ENCODE results near the gene NAT9.

Gene NAT9

DNA sequence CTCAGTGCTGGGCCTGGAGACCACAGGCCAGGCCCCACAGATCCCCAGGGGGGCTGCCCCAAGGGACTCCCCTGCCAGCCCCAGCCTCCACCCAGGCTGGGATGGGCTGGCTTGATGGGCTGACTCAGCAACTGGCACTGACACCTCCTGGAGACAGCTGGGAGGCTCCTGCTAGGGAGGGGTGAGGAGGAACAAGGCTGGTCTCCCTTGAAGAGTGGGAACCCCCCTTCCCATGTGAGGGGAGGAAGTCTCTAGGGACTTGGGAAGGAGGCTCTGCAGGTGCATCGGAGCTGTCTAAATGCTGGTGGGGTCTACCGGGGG is 17.3 kb downstream of the NAT9 start:
- no peak for DNase-seq (ENCODE audit: extremely low spot score)
- TF ChIP-seq, protein P1, sequence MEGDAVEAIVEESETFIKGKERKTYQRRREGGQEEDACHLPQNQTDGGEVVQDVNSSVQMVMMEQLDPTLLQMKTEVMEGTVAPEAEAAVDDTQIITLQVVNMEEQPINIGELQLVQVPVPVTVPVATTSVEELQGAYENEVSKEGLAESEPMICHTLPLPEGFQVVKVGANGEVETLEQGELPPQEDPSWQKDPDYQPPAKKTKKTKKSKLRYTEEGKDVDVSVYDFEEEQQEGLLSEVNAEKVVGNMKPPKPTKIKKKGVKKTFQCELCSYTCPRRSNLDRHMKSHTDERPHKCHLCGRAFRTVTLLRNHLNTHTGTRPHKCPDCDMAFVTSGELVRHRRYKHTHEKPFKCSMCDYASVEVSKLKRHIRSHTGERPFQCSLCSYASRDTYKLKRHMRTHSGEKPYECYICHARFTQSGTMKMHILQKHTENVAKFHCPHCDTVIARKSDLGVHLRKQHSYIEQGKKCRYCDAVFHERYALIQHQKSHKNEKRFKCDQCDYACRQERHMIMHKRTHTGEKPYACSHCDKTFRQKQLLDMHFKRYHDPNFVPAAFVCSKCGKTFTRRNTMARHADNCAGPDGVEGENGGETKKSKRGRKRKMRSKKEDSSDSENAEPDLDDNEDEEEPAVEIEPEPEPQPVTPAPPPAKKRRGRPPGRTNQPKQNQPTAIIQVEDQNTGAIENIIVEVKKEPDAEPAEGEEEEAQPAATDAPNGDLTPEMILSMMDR (IDR thresholded peaks at IDR 0.05; ENCODE audit: control extremely low read depth, extremely low read depth, low read depth, missing control alignments): no peak
- CTCF ChIA-PET: interaction anchor here (0.9 to 9.2 kb wide), 11 partner anchors 9 to 104 kb away, joined by 3 to 82 read pairs (median 13); partner anchors contain the start of gene RAB37
- POLR2A ChIA-PET: no interaction called here

GRCh38 chr17:74757931-74758847 is 18.0 kb downstream of the NAT9 start:
- TF ChIP-seq, protein P1 (IDR thresholded peaks at IDR 0.05; ENCODE audit: control extremely low read depth, extremely low read depth, low read depth, missing control alignments): no peak
- ChIA-PET CTCF (interaction anchor here (2.1 to 9.2 kb wide), 7 partner anchors 8 to 101 kb away, joined by 5 to 82 read pairs (median 17); partner anchors contain the start of gene RAB37), POLR2A (no interaction called here)
- no peak for DNase-seq (ENCODE audit: extremely low spot score)

- CTCF ChIA-PET: interaction anchor here (2.5 to 9.2 kb wide), 4 partner anchors 12 to 100 kb away, joined by 11 to 82 read pairs (median 32); no protein-coding TSS in a partner anchor
These were observed 18.6 kb downstream of the NAT9 start for GRCh38 chr17:74757502-74757901.

GRCh38 chr17:74756891-74757290 is 19.3 kb downstream of the NAT9 start:
- CTCF ChIA-PET: interaction anchor here (1.2 to 9.1 kb wide), 7 partner anchors 12 to 99 kb away, joined by 3 to 82 read pairs (median 4); no protein-coding TSS in a partner anchor
- TF ChIP-seq, protein P1 (IDR thresholded peaks at IDR 0.05; ENCODE audit: control extremely low read depth, extremely low read depth, low read depth, missing control alignments): no peak
- POLR2A ChIA-PET: no interaction called here
- no peak for DNase-seq (ENCODE audit: extremely low spot score)

More at GRCh38 chr17:74757502-74757901, 18.6 kb downstream of the NAT9 start:
- DNase-seq (ENCODE audit: extremely low spot score): no peak
- TF ChIP-seq, protein P1 (IDR thresholded peaks at IDR 0.05; ENCODE audit: control extremely low read depth, extremely low read depth, low read depth, missing control alignments): no peak
- POLR2A ChIA-PET: no interaction called here

DNA sequence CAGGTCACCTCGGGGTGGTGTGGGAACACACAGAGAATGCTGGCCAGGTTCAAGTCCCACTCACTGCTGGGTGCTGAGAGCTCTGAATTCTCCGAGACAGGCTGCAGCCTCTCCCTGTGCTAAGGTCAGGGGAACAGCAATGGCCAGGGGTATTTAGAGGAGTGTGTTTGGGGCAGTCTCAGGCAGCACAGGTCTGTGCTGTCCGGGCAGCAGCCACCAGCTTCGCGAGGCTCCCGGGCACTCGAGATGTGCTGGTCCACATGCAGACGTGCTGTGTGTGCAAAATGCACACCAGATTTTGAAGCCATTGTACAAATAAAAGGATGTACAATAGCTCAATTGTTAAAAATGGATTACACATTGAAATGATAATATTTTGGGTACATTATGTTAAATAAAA is 20.6 kb downstream of the NAT9 start:
- TF ChIP-seq, protein P1 (IDR thresholded peaks at IDR 0.05; ENCODE audit: control extremely low read depth, extremely low read depth, low read depth, missing control alignments): no peak
- ChIA-PET CTCF (interaction anchor here (0.7 to 9.1 kb wide), 10 partner anchors 10 to 98 kb away, joined by 3 to 82 read pairs (median 5); no protein-coding TSS in a partner anchor), POLR2A (no interaction called here)
- DNase-seq (ENCODE audit: extremely low spot score): no peak

- TF ChIP-seq, protein P1 (IDR thresholded peaks at IDR 0.05; ENCODE audit: control extremely low read depth, extremely low read depth, low read depth, missing control alignments): no peak
- no peak for DNase-seq (ENCODE audit: extremely low spot score)
- CTCF ChIA-PET: interaction anchor here (0.9 to 9.1 kb wide), 8 partner anchors 9 to 98 kb away, joined by 3 to 82 read pairs (median 7); partner anchors contain the start of gene RAB37
- POLR2A ChIA-PET: no interaction called here
These were observed 21.3 kb downstream of the NAT9 start for GRCh38 chr17:74754832-74755231.

Data from GM10248 (cell line).